HG03159 (cell line): Measurements from ENCODE around the gene SSBP3.

ENCODE experiments used
- ATAC-seq: cut with Tn5 transposase; IDR thresholded peaks from one replicate; pipeline ENCODE4 v1.9.1; 2021; ENCODE audit warnings: mild to moderate bottlenecking, moderate library complexity; ENCODE audit not compliant: unreplicated experiment

SSBP3 gene

GRCh38 chr1:54335011-54335754, 71.0 kb downstream of the SSBP3 start:
- ATAC-seq = no peak

- ATAC-seq = no peak
Measured at GRCh38 chr1:54332781-54333585, 73.2 kb downstream of the SSBP3 start.

GRCh38 chr1:54331843-54332463, 74.2 kb downstream of the SSBP3 start:
- no peak for ATAC-seq

GRCh38 chr1:54331091-54331772, 75.0 kb downstream of the SSBP3 start:
- ATAC-seq = no peak

GRCh38 chr1:54329312-54330003, 76.7 kb downstream of the SSBP3 start:
- no peak for ATAC-seq

GRCh38 chr1:54328066-54328636, 78.0 kb downstream of the SSBP3 start:
- ATAC-seq = no peak

GRCh38 chr1:54327386-54328065, 78.7 kb downstream of the SSBP3 start:
- no peak for ATAC-seq

GRCh38 chr1:54326543-54327385, 79.4 kb downstream of the SSBP3 start:
- ATAC-seq = no peak

GRCh38 chr1:54325703-54326461, 80.3 kb downstream of the SSBP3 start:
- ATAC-seq = no peak

GRCh38 chr1:54325284-54325683, 80.9 kb downstream of the SSBP3 start:
- no peak for ATAC-seq

- ATAC-seq = no peak
Measured at GRCh38 chr1:54324251-54325140, 81.7 kb downstream of the SSBP3 start.

- no peak for ATAC-seq
Measured at GRCh38 chr1:54323921-54324250, 82.3 kb downstream of the SSBP3 start.

GRCh38 chr1:54323324-54323739, 82.9 kb downstream of the SSBP3 start:
- ATAC-seq = no peak

GRCh38 chr1:54318246-54318814, 87.9 kb downstream of the SSBP3 start:
- no peak for ATAC-seq

- ATAC-seq = no peak
Measured at GRCh38 chr1:54317084-54317483, 89.1 kb downstream of the SSBP3 start.

- ATAC-seq = no peak
Measured at GRCh38 chr1:54315099-54315498, 91.1 kb downstream of the SSBP3 start.

GRCh38 chr1:54314696-54315095, 91.5 kb downstream of the SSBP3 start:
- no peak for ATAC-seq
